Measurements from ENCODE around the gene ZNF175. TPM values are rescaled to one million over a fixed set of nuclear protein-coding genes. Genes with fewer than 3 reads are reported as not detected.

Gene ZNF175
- total RNA-seq, 2 donors from 2014 or later = 3.0 to 4.6 TPM

DNA sequence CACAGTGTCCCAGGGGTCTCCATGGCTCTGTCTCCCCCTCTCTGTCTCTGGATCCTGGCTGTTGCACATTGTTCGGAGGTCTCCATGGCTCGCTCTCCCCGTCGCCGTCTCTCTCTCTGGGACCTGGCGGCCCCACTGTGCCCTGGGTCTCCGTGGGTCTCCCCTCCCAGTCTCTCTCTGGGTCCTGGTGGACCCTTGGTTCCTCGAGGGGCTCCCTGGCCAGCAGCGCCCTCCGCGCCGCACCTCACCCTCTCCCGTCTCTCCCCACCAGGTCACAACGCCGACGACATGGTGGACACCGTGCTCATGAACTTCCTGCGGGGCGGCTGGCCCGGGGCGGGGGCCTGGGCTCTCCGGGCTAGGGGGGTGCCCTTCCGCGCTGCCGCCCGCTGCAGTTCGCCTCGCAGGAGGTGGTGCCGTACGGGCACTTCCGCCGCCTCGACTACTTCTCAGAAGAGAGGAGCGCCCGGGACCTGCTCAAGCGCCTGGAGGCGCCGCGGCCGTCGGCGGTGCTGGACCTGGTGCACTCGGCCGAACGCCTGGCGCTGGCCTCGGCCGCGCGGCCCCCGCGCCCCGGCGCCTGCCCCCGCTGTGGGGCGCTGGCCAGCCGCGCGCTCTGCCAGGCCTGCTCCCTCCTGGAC lies 30.0 kb downstream of the ZNF175 start:
- Histone ChIP-seq H3K4me3 (no peak overlapping the region), H3K9me3 (no peaks in the 10 kb centered on the region), H3K27ac (no peak overlapping the region), H3K36me3 (no peaks in the 10 kb centered on the region), H3K27me3 (peaks cover 0 to 5% of the 10 kb centered on the region in 2 donors), H3K4me1 (no peaks in the 10 kb centered on the region)
- no peak for TF ChIP-seq CTCF (IDR thresholded peaks at IDR 0.05)
- no peak for DNase-seq (ENCODE audit: low spot score)

DNA sequence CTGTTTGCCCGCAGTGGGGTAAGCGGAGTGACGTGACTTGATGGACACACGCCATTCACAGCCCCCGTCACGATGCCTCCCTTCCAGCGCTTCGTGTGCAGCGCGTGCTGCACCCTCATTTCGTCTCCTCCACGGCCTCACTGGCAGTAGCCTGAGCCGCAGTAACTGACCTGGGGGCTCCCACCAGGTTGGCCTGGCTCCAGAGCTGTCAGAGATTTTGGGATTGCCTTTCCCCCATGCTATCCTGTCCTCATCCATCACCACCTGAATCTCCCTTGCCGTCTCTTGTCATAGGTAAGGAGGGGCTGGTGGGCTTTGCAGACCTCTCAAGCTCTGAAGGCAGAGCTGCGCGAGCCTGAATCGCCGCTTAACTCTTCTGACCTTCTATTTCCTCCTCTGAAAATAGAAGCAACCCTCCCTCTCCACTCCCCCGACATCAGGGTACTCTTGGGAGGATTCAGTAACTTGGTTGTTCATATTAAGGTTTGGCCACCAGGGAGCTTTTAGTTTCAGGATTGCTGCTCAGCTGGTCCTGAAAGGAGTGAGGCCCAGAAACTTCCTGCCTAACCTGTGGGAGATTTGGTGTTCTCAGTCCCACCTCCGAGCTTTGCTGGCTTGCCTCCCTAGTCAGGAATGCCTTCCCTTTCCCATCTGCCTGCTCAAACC lies 31.2 kb downstream of the ZNF175 start:
- Histone ChIP-seq H3K27me3 (peaks cover 0 to 5% of the 10 kb centered on the region in 2 donors), H3K9me3 (no peaks in the 10 kb centered on the region), H3K4me3 (no peak overlapping the region), H3K27ac (no peak overlapping the region), H3K36me3 (no peaks in the 10 kb centered on the region), H3K4me1 (no peaks in the 10 kb centered on the region)
- TF ChIP-seq CTCF (IDR thresholded peaks at IDR 0.05) = no peak
- DNase-seq (ENCODE audit: low spot score) = no peak

- no peak for TF ChIP-seq CTCF (IDR thresholded peaks at IDR 0.05)
- Histone ChIP-seq H3K9me3 (no peaks in the 10 kb centered on the region), H3K27ac (no peak overlapping the region), H3K4me1 (no peaks in the 10 kb centered on the region), H3K4me3 (no peak overlapping the region), H3K27me3 (no peaks in the 10 kb centered on the region), H3K36me3 (no peaks in the 10 kb centered on the region)
- DNase-seq (ENCODE audit: low spot score) = no peak
Observed at GRCh38 chr19:51607077-51607476, 36.0 kb downstream of the ZNF175 start.

DNA sequence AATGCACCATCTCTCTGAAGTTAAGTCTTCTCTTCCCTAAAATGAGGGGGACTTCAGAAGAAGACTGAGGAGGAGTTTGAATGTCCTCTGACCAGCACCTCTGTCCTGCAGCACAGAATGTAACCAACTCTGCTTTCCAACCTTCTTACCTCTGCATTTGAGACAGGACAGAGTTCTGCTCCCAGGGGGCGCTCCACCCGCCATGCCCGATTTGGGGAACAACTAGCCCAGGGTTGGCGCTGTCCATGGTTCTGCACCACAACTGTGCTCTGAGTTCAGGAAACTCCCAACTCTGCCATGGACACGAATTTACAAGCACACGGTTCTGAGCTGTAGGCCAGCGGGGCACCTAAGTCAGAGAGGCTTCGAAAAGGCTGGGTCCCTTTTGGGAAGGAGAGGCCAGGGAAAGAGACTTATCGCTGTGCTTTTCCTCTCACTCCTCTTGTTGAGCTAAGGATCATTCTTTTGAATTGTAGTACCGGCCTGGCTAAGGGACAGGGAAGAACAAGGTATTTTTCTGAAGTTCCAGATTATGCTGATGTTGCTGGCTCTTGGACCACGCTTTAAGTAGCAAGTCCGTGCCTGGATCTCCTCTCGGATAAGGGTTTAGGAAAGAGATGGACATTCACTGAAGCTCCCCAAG lies 37.0 kb downstream of the ZNF175 start:
- H3K27me3 ChIP-seq = no peaks in the 10 kb centered on the region
- no peak overlapping the region for H3K4me3 ChIP-seq
- no peak overlapping the region for H3K27ac ChIP-seq
- H3K36me3 ChIP-seq = no peaks in the 10 kb centered on the region
- no peaks in the 10 kb centered on the region for H3K4me1 ChIP-seq
- peak; percentile 12 to 64 for TF ChIP-seq CTCF (IDR thresholded peaks at IDR 0.05)
- no peak for DNase-seq (ENCODE audit: low spot score)
- H3K9me3 ChIP-seq = peaks cover 0 to 5% of the 10 kb centered on the region in 2 donors

DNA sequence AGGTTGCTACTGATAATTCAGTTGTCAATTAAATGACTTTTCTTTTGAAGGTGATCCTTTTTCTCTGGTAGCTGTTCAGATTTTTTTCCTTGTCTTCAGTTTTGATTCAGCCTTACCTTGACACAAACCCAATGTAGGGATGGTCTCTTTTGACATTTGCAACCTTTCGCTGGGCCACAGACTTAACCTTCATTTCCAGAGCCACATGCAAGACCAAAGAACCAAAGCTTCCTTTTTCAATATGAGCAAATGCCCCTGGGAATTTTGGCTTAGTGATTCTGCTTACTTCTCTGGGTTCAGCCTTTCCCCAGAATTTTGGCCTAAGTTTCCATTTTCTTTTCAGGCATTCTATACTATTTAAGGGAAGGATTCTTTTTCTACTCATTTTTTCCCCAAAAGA lies 39.5 kb downstream of the ZNF175 start:
- no peak for TF ChIP-seq CTCF (IDR thresholded peaks at IDR 0.05)
- no peak for DNase-seq (ENCODE audit: low spot score)

More for the DNA sequence above, 39.5 kb downstream of the ZNF175 start:
- Histone ChIP-seq H3K4me1 (no peaks in the 10 kb centered on the region), H3K4me3 (no peak overlapping the region), H3K9me3 (peaks cover 0 to 6% of the 10 kb centered on the region in 2 donors), H3K27ac (no peak overlapping the region), H3K36me3 (no peaks in the 10 kb centered on the region), H3K27me3 (no peaks in the 10 kb centered on the region)

Data from right atrium auricular region (tissue), 2 donors.